ENCODE measurements around the gene FRMD4A. TPM values are rescaled to one million over a fixed set of nuclear protein-coding genes. Genes with fewer than 3 reads are reported as not detected.
"Not testable (repeated sequence)": the region's sequence is repeated elsewhere in the genome, so short reads cannot be mapped to it uniquely, and the experiment has no call there.

Gene FRMD4A
- total RNA-seq, 1 donor from 2014 or later = 9.6 TPM

- no peak for ATAC-seq
Measured at GRCh38 chr10:13905281-13905680, 425.4 kb downstream of the FRMD4A start.

DNA sequence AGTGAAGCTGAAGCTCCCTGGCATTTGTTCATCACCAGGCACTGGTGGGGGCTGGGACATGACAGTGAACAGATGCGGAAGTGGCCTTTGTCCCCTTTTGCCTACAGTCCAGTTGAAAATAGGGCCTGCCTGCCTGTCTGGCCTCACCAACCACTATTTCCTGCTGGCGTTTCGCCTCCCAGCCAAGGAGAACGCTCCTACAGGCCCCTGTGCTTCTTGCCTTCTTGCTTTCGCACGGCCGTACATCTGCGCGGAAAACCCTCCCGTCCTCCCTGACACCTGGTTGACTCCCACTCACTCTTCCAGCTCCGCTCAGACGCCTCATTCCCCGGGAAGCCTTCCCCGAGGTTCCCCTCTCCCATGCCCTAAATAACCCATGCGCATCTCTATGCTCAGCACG is 426.7 kb downstream of the FRMD4A start:
- no peak for ATAC-seq

GRCh38 chr10:13902868-13903587 is 427.7 kb downstream of the FRMD4A start:
- ATAC-seq = no peak

GRCh38 chr10:13899941-13900340 is 430.8 kb downstream of the FRMD4A start:
- no peak for ATAC-seq

DNA sequence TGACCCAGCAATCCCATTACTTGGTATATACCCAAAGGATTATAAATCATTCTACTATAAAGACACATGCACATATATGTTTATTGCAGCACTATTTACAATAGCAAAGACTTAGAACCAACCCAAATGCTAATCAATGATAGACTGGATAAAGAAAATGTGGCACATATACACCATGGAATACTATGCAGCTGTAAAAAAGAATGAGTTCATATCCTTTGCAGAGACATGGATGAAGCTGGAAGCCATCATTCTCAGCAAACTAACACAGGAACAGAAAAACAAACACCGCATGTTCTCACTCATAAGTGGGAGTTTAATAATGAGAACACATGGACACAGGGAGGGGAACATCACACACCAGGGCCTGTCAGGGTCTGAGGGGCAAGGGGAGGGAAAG is 434.6 kb downstream of the FRMD4A start:
- not testable (repeated sequence) for ATAC-seq

DNA sequence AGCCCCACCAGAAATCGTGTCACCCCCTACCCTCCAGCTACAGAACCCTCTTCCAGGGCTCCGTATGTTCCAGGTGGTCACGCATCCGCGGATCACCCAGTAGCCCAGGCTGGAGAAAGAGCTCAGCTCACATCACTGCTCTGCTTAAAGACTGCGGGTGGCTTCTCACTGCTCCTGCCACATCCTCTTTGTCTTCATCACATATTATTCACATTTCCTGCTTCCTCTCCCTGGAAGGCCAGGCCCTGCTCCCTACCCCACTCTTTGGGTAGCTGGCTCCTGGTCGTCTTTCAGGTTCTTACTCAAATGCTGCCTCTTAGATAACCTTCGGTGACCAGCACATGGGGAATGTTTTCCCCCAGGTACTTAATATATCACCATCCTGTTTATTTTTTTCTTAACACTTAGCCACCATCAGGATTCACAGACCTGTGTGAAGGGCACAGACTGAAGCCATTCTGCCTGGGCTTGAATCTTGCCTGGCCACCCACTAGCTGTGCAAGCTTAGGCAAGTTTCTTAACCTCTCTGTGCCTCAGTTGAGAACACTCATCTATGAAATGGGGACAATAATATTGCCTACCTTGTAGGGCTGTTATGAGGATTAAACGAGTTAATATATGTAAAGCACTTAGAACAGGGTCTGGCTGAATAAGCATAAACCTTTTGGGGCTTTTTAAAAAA is 436.2 kb downstream of the FRMD4A start:
- ATAC-seq = no peak

GRCh38 chr10:13893926-13894325 is 436.8 kb downstream of the FRMD4A start:
- no peak for ATAC-seq

GRCh38 chr10:13892871-13893270 is 437.9 kb downstream of the FRMD4A start:
- ATAC-seq = no peak

GRCh38 chr10:13892001-13892491 is 438.7 kb downstream of the FRMD4A start:
- no peak for ATAC-seq

- no peak for ATAC-seq
Measured at GRCh38 chr10:13891128-13892000, 439.4 kb downstream of the FRMD4A start.

GRCh38 chr10:13890233-13891127 is 440.2 kb downstream of the FRMD4A start:
- no peak for ATAC-seq

- ATAC-seq = no peak
Measured at GRCh38 chr10:13887761-13888160, 443.0 kb downstream of the FRMD4A start.

GRCh38 chr10:13885238-13885990 is 445.3 kb downstream of the FRMD4A start:
- ATAC-seq = no peak

DNA sequence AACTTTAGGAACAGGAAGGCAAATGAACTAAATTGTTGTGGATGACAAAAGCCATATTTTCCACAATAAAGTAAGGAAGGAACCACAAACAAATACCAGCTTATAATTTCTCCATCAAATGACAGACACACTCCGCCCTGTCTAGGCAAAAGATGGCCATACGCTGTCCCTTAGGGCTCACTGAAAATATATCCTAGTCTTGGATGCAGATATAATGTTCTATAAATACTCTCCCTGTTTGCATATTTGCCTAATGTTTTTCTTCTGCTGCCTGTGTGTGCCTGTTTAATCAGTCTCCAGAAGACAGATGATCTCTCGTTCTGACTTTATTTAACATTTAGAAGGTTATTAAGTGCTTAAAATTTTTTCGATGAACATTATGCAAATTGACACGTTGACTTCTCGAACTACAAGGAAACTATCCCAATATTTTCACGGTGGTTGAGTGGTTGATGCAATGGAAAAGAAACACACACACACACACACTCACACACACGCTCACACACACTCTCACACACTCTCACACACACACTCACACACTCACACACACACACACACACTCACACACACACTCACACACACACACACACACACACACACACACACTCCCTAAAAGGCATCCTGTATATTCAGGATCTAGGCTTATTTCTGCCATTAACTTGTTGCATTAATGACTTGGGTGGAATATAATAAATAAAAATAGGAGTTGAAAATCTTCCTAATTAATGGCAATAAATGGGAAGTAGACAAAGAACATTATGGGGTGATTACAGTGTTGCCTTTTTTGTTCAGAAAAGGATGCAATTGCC is 446.9 kb downstream of the FRMD4A start:
- ATAC-seq = no peak

DNA sequence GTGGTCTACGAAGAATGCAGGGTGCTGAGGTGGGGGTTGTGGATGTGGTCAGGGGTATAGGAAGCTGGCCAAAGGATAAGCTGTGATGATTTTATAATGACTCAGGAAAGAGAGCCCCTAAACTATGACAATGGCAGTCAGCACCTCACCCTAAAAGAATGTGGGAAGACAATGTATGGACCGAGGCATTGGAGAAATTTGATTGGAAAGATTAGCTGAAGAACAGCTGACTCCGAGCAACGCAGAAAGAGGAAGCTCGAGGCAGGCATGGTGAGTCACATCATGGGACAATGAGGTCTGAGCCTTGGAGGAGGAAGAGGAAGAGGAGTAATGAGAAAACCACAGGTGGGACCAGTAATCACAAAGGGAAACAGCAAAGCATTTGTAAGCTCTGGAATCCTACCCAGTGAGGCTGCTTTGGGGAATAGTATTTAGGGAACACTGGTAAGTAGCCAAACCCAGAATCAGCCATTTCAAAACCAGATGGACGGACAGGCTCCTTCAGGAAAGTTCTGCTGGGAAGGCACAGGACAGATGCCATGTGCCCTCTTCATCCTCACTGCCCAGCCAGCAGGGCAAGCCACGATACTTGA is 448.5 kb downstream of the FRMD4A start:
- peak; percentile 82 for ATAC-seq

DNA sequence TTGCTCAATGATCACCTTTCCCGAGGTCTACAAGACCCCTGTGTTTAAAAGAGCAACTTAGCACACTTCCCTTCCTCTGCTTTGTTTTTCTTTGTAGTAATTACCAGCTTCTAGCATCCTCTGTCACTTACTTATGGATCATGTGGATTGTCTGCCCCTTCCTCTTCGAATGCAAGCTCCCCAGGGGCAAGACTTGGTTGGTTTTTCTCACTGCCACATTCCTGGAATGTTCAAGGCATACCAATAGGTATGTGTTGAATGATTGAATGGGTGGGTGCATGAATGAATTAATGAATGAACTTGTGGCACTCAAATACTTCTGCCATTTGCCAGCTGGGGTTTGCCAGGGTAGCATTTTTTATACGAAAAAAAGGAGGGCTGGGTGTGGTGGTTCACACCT is 450.0 kb downstream of the FRMD4A start:
- no peak for ATAC-seq

- no peak for ATAC-seq
Measured at GRCh38 chr10:13877154-13877909, 453.4 kb downstream of the FRMD4A start.

GRCh38 chr10:13873196-13873595 is 457.5 kb downstream of the FRMD4A start:
- ATAC-seq = no peak

- ATAC-seq = no peak
Measured at GRCh38 chr10:13872411-13872810, 458.3 kb downstream of the FRMD4A start.
